Gastrocnemius medialis (tissue), 4 donors: Measurements from ENCODE around the gene NPAS2.

ENCODE experiments used
- POLR2A ChIP-seq, 2 donors: fragments of 450-650 bp; IDR thresholded peaks; one replicate each; pipeline ENCODE4 v1.6.1; 2017; ENCODE audit warnings: antibody characterized with exemption in 2 of 2, mild to moderate bottlenecking in 2 of 2, moderate library complexity in 2 of 2
- TF ChIP-seq, protein P1 (sequence below), 5 experiments: fragments of 450-650 bp in 3 of 5; fragments of 200-600 bp in 2 of 5; sonication (generic) in 2 of 5; IDR thresholded peaks in 4 of 5; conservative IDR thresholded peaks in 1 of 5; 1 replicate in 4 of 5; 2 replicates in 1 of 5; pipeline ENCODE4 v1.5.1; 2016 to 2019; ENCODE audit warnings: antibody characterized with exemption in 5 of 5, mild to moderate bottlenecking in 3 of 5, moderate library complexity in 3 of 5

DNA sequence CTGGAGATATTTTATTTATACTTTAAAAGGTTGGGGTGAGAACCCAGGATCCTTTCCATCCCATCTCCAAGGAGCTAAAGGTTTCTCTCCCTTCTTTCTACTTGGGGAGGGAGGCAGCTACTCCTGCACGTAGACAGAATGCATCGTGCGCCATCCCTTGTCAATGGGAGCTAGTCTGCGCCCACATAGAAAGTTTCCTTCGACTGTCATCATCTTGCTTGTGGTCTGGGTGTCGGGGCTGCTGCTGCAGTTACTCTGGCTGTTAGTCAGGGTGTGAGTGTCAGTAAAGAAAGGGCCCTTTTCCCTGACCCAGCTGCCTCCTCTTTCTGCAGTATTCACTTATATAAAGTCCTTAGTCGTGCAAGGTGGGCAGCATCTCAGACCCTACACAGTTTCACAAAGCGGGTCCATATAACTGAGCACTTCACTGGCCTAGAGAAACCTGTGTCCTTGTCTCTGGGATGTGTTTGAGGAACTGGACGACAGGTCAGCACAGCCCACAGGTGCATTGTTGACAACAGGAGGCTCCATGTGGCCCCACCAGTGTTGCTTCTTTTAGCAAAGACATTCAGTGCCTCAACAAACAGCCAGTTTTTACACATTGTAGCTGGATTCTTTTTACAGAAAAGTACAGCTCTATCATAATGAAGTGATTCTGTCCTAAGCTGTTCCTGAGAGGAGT is 22.4 kb downstream of the NPAS2 start:
- TF ChIP-seq, protein P1, sequence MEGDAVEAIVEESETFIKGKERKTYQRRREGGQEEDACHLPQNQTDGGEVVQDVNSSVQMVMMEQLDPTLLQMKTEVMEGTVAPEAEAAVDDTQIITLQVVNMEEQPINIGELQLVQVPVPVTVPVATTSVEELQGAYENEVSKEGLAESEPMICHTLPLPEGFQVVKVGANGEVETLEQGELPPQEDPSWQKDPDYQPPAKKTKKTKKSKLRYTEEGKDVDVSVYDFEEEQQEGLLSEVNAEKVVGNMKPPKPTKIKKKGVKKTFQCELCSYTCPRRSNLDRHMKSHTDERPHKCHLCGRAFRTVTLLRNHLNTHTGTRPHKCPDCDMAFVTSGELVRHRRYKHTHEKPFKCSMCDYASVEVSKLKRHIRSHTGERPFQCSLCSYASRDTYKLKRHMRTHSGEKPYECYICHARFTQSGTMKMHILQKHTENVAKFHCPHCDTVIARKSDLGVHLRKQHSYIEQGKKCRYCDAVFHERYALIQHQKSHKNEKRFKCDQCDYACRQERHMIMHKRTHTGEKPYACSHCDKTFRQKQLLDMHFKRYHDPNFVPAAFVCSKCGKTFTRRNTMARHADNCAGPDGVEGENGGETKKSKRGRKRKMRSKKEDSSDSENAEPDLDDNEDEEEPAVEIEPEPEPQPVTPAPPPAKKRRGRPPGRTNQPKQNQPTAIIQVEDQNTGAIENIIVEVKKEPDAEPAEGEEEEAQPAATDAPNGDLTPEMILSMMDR (IDR thresholded peaks at IDR 0.05 in 4 of 5, conservative IDR thresholded peaks at IDR 0.05 in 1 of 5) = no peak
- TF ChIP-seq POLR2A (IDR thresholded peaks at IDR 0.05) = no peak
